ENCODE results near the gene DIS3L. TPM values are rescaled to one million over a fixed set of nuclear protein-coding genes. Genes with fewer than 3 reads are reported as not detected.
"Not testable (repeated sequence)": the region's sequence is repeated elsewhere in the genome, so short reads cannot be mapped to it uniquely, and the experiment has no call there.

The DIS3L gene
- total RNA-seq, 6 experiments from 2014 or later: 16.1 to 32.3 (median 19.6) TPM

GRCh38 chr15:66359740-66360139, 66.4 kb downstream of the DIS3L start:
- peaks cover 0 to 9% (median 0%) of the 10 kb centered on the region in 4 donors for H3K4me1 ChIP-seq
- no peaks in the 10 kb centered on the region for H3K36me3 ChIP-seq
- DNase-seq: no peak
- H3K9me3 ChIP-seq: no peaks in the 10 kb centered on the region
- peak in 1 of 4 donors; percentile 13 for ATAC-seq
- H3K27ac ChIP-seq: no peak overlapping the region
- H3K4me3 ChIP-seq: no peak overlapping the region
- WGBS (ENCODE audit: insufficient coverage, low coverage, low lambda C conversion rate, missing lambda C conversion rate): 70% methylated on average over 7 of the region's 7 CpGs
- TF ChIP-seq CTCF (IDR thresholded peaks at IDR 0.05): no peak
- no peak for TF ChIP-seq POLR2A (IDR thresholded peaks at IDR 0.05)
- intact Hi-C loops (cut with DNase I): no loop called here
- H3K27me3 ChIP-seq: no peaks in the 10 kb centered on the region

- 79% methylated on average over 13 of the region's 15 CpGs for WGBS (ENCODE audit: insufficient coverage, low coverage, low lambda C conversion rate, missing lambda C conversion rate)
- H3K27me3 ChIP-seq; ATAC-seq; H3K4me3 ChIP-seq; H3K36me3 ChIP-seq; H3K27ac ChIP-seq; intact Hi-C loops (cut with DNase I); H3K4me1 ChIP-seq; H3K9me3 ChIP-seq: not testable (repeated sequence)
- DNase-seq: peak in 1 of 3 donors; percentile 14
Measured at GRCh38 chr15:66361745-66362460, 68.5 kb downstream of the DIS3L start.

GRCh38 chr15:66362776-66363175, 69.4 kb downstream of the DIS3L start:
- no peak overlapping the region for H3K4me3 ChIP-seq
- WGBS (ENCODE audit: insufficient coverage, low coverage, low lambda C conversion rate, missing lambda C conversion rate): 100% methylated on average over 1 of the region's 1 CpG
- no peak for ATAC-seq
- H3K4me1 ChIP-seq: no peaks in the 10 kb centered on the region
- no peaks in the 10 kb centered on the region for H3K27me3 ChIP-seq
- intact Hi-C loops (cut with DNase I): no loop called here
- TF ChIP-seq POLR2A (IDR thresholded peaks at IDR 0.05) (no peak), CTCF (IDR thresholded peaks at IDR 0.05) (no peak)
- H3K9me3 ChIP-seq: no peaks in the 10 kb centered on the region
- DNase-seq: no peak
- H3K27ac ChIP-seq: no peak overlapping the region
- H3K36me3 ChIP-seq: no peaks in the 10 kb centered on the region

GRCh38 chr15:66364944-66365528, 71.7 kb downstream of the DIS3L start:
- H3K27me3 ChIP-seq: no peaks in the 10 kb centered on the region
- intact Hi-C loops (cut with DNase I): no loop called here
- TF ChIP-seq CTCF (IDR thresholded peaks at IDR 0.05) (no peak), POLR2A (IDR thresholded peaks at IDR 0.05) (no peak)
- 58% methylated on average over 3 of the region's 3 CpGs for WGBS (ENCODE audit: insufficient coverage, low coverage, low lambda C conversion rate, missing lambda C conversion rate)
- H3K36me3 ChIP-seq: no peaks in the 10 kb centered on the region
- H3K4me1 ChIP-seq: peaks cover 0 to 2% (median 0%) of the 10 kb centered on the region in 4 donors
- no peak overlapping the region for H3K4me3 ChIP-seq
- no peaks in the 10 kb centered on the region for H3K9me3 ChIP-seq
- DNase-seq (peak in 1 of 3 donors; percentile 2), ATAC-seq (peak in 1 of 4 donors; percentile 51)
- no peak overlapping the region for H3K27ac ChIP-seq

All from right lobe of liver (tissue), 6 donors.